ENCODE data around the gene MRPL43. TPM values are rescaled to one million over a fixed set of nuclear protein-coding genes. Genes with fewer than 3 reads are reported as not detected.

MRPL43 gene
- total and polyA plus RNA-seq, 4 experiments from 2014 or later: 65.8 to 114 (median 91.0) TPM

- Histone ChIP-seq H3K9me3 (ENCODE audit: control insufficient read depth in 1 of 2, low read length in 2 of 2) (no peaks in the 10 kb centered on the region), H3K27ac (ENCODE audit: low read depth, low read length) (no peak overlapping the region), H3K4me1 (ENCODE audit: insufficient read depth, low read length) (peaks cover 18% of the 10 kb centered on the region), H3K4me3 (ENCODE audit: low read length in 2 of 2) (no peak overlapping the region), H3K27me3 (ENCODE audit: insufficient read depth, low read length) (no peaks in the 10 kb centered on the region), H3K36me3 (ENCODE audit: insufficient read depth, low read length) (no peaks in the 10 kb centered on the region)
- Mint-ChIP-seq H3K27me3 (no peaks in the 10 kb centered on the region), H3K4me3 (peak overlapping the region; percentile 25 to 79 (median 60)), H3K4me1 (peaks cover 4 to 23% (median 15%) of the 10 kb centered on the region in 4 donors), H3K27ac (peak overlapping the region in 2 of 7 donors; percentile 64 to 90), H3K36me3 (peaks cover 0 to 3% of the 10 kb centered on the region in 2 donors), H3K9me3 (no peaks in the 10 kb centered on the region)
- DNase-seq: no peak
- CTCF ChIA-PET (ENCODE audit: partially characterized antibody): interaction anchor here (1.2 to 2.0 kb wide), 2 partner anchors 26 to 43 kb away, joined by 3 to 4 read pairs; no protein-coding TSS in a partner anchor
- POLR2A ChIA-PET (ENCODE audit: partially characterized antibody): no interaction called here
- intact Hi-C loops (cut with micrococcal nuclease): loop anchor here (2.0 kb wide), 1 partner anchor 26 kb away; no protein-coding TSS in a partner anchor
Observed at GRCh38 chr10:100970914-100971811, 16.1 kb downstream of the MRPL43 start.

DNA sequence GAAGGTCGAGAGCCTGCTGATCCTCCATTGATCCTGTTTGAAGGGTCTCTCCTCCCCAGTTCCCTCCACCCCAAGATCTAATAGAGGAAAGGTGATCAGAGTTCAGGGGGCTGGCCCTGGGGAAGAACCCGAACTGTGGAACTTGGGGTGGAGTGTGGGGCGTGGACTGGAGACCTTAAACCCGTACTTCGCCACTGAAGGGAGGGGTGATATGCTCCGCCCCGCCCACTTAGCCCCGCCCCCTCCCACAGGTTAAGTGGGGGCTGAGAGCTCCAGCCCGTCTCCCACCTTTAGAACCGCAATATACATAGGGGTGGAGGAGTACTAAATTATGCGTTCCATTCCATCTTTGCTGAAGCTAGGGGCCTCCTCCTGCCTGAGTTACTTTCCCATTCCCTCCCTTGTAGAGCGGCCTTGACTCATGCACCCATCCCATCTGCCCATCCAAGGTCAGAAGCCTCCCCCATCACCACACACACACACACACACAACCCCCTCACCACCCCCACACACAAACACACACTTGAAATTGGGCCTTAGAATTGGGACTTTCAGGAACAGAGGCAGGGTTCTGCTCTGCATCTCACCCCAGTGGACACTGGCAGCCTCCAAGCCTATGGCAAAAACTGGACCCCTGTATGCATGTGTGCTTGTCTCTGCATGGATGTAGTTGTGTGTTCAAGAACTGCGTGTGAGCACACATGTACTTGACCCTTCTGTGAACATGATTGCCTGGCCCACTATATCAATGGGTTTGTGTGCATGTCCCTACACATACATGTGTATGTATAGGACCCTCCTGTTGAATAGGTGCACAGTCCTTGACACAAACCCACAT is 17.0 kb downstream of the MRPL43 start:
- peak overlapping the region in 4 of 7 donors; percentile 49 to 90 (median 59) for H3K27ac Mint-ChIP-seq

GRCh38 chr10:100969187-100970075 is 17.9 kb downstream of the MRPL43 start, which contains the start of gene SEMA4G:
Gene SEMA4G, plus strand, starts transcription at chr10:100969504. Its CDS starts 3,409 bp downstream, at chr10:100972913.
- Histone ChIP-seq H3K9me3 (ENCODE audit: control insufficient read depth in 1 of 2, low read length in 2 of 2) (no peaks in the 10 kb centered on the region), H3K36me3 (ENCODE audit: insufficient read depth, low read length) (no peaks in the 10 kb centered on the region), H3K27ac (ENCODE audit: low read depth, low read length) (no peak within 1 kb of the TSS), H3K27me3 (ENCODE audit: insufficient read depth, low read length) (no peaks in the 10 kb centered on the region), H3K4me3 (ENCODE audit: low read length in 2 of 2) (peak within 1 kb of the TSS in 1 of 2 donors; percentile 58), H3K4me1 (ENCODE audit: insufficient read depth, low read length) (peaks cover 18% of the 10 kb centered on the region)
- Mint-ChIP-seq H3K4me1 (peaks cover 4 to 23% (median 14%) of the 10 kb centered on the region in 4 donors), H3K36me3 (peaks cover 3 to 10% of the 10 kb centered on the region in 2 donors), H3K27ac (peak within 1 kb of the TSS in 4 of 7 donors; percentile 43 to 70 (median 59)), H3K4me3 (peak within 1 kb of the TSS; percentile 66 to 81 (median 76)), H3K27me3 (no peaks in the 10 kb centered on the region), H3K9me3 (no peaks in the 10 kb centered on the region)
- peak; percentile 24 to 49 (median 32) for DNase-seq
- intact Hi-C loops (cut with micrococcal nuclease): loop anchor here (2.0 kb wide), 2 partner anchors 27 to 45 kb away; no protein-coding TSS in a partner anchor
- CTCF ChIA-PET (ENCODE audit: partially characterized antibody): interaction anchor here (1.0 to 7.0 kb wide), 5 partner anchors 12 to 58 kb away, joined by 3 to 60 read pairs (median 6); partner anchors contain the start of gene LZTS2
- POLR2A ChIA-PET (ENCODE audit: partially characterized antibody): interaction anchor here (0.9 to 1.9 kb wide), 2 partner anchors 28 to 45 kb away, joined by 3 to 8 read pairs; no protein-coding TSS in a partner anchor

More for the DNA sequence above, 17.0 kb downstream of the MRPL43 start:
- H3K4me3 Mint-ChIP-seq: peak overlapping the region; percentile 58 to 79 (median 66)
- H3K4me1 ChIP-seq (ENCODE audit: insufficient read depth, low read length): peaks cover 18% of the 10 kb centered on the region
- no peaks in the 10 kb centered on the region for H3K27me3 ChIP-seq (ENCODE audit: insufficient read depth, low read length)
- ChIA-PET CTCF (ENCODE audit: partially characterized antibody) (interaction anchor here (1.1 to 7.0 kb wide), 3 partner anchors 28 to 59 kb away, joined by 3 to 60 read pairs (median 15); partner anchors contain the start of gene LZTS2), POLR2A (ENCODE audit: partially characterized antibody) (interaction anchor here (1.9 kb wide), 1 partner anchor 27 kb away, joined by 8 read pairs; no protein-coding TSS in a partner anchor)
- H3K27ac ChIP-seq (ENCODE audit: low read depth, low read length): no peak overlapping the region
- intact Hi-C loops (cut with micrococcal nuclease): loop anchor here (2.0 kb wide), 1 partner anchor 27 kb away; no protein-coding TSS in a partner anchor
- H3K27me3 Mint-ChIP-seq: no peaks in the 10 kb centered on the region
- DNase-seq: peak; percentile 10 to 55 (median 18)
- no peaks in the 10 kb centered on the region for H3K36me3 ChIP-seq (ENCODE audit: insufficient read depth, low read length)
- H3K4me1 Mint-ChIP-seq: peaks cover 4 to 23% (median 14%) of the 10 kb centered on the region in 4 donors
- no peak overlapping the region for H3K4me3 ChIP-seq (ENCODE audit: low read length in 2 of 2)
- H3K9me3 Mint-ChIP-seq: no peaks in the 10 kb centered on the region
- H3K36me3 Mint-ChIP-seq: peaks cover 3 to 7% of the 10 kb centered on the region in 2 donors
- H3K9me3 ChIP-seq (ENCODE audit: control insufficient read depth in 1 of 2, low read length in 2 of 2): no peaks in the 10 kb centered on the region

GRCh38 chr10:100968863-100969186 is 18.5 kb downstream of the MRPL43 start:
- Histone ChIP-seq H3K27me3 (ENCODE audit: insufficient read depth, low read length) (no peaks in the 10 kb centered on the region), H3K4me3 (ENCODE audit: low read length in 2 of 2) (no peak overlapping the region), H3K4me1 (ENCODE audit: insufficient read depth, low read length) (peaks cover 18% of the 10 kb centered on the region), H3K27ac (ENCODE audit: low read depth, low read length) (no peak overlapping the region), H3K9me3 (ENCODE audit: control insufficient read depth in 1 of 2, low read length in 2 of 2) (no peaks in the 10 kb centered on the region), H3K36me3 (ENCODE audit: insufficient read depth, low read length) (no peaks in the 10 kb centered on the region)
- Mint-ChIP-seq H3K4me1 (peaks cover 4 to 23% (median 14%) of the 10 kb centered on the region in 4 donors), H3K36me3 (peaks cover 3 to 12% of the 10 kb centered on the region in 2 donors), H3K4me3 (peak overlapping the region; percentile 46 to 81 (median 74)), H3K27me3 (no peaks in the 10 kb centered on the region), H3K27ac (peak overlapping the region in 2 of 7 donors; percentile 43 to 64), H3K9me3 (no peaks in the 10 kb centered on the region)
- DNase-seq: no peak
- ChIA-PET CTCF (ENCODE audit: partially characterized antibody) (interaction anchor here (0.6 to 7.0 kb wide), 6 partner anchors 11 to 73 kb away, joined by 3 to 60 read pairs (median 5); partner anchors contain the start of gene LZTS2), POLR2A (ENCODE audit: partially characterized antibody) (interaction anchor here (0.9 to 1.9 kb wide), 2 partner anchors 28 to 45 kb away, joined by 3 to 8 read pairs; no protein-coding TSS in a partner anchor)
- intact Hi-C loops (cut with micrococcal nuclease): loop anchor here (2.0 kb wide), 1 partner anchor 46 kb away; no protein-coding TSS in a partner anchor

- H3K27me3 Mint-ChIP-seq: no peaks in the 10 kb centered on the region
- H3K27ac ChIP-seq (ENCODE audit: low read depth, low read length): no peak overlapping the region
- peaks cover 6 to 12% of the 10 kb centered on the region in 2 donors for H3K36me3 Mint-ChIP-seq
- H3K36me3 ChIP-seq (ENCODE audit: insufficient read depth, low read length): no peaks in the 10 kb centered on the region
- DNase-seq: no peak
- CTCF ChIA-PET (ENCODE audit: partially characterized antibody): interaction anchor here (0.6 to 7.0 kb wide), 9 partner anchors 11 to 73 kb away, joined by 3 to 60 read pairs (median 4); partner anchors contain the start of genes LZTS2, PDZD7 and SFXN3
- POLR2A ChIA-PET (ENCODE audit: partially characterized antibody): interaction anchor here (0.9 to 1.9 kb wide), 2 partner anchors 29 to 46 kb away, joined by 3 to 8 read pairs; no protein-coding TSS in a partner anchor
- H3K4me3 Mint-ChIP-seq: peak overlapping the region; percentile 46 to 80 (median 72)
- no peak overlapping the region for H3K4me3 ChIP-seq (ENCODE audit: low read length in 2 of 2)
- H3K27me3 ChIP-seq (ENCODE audit: insufficient read depth, low read length): no peaks in the 10 kb centered on the region
- peak overlapping the region in 4 of 7 donors; percentile 8 to 70 (median 35) for H3K27ac Mint-ChIP-seq
- no peaks in the 10 kb centered on the region for H3K9me3 ChIP-seq (ENCODE audit: control insufficient read depth in 1 of 2, low read length in 2 of 2)
- H3K9me3 Mint-ChIP-seq: no peaks in the 10 kb centered on the region
- intact Hi-C loops (cut with micrococcal nuclease): loop anchor here (2.0 kb wide), 1 partner anchor 47 kb away; no protein-coding TSS in a partner anchor
- H3K4me1 ChIP-seq (ENCODE audit: insufficient read depth, low read length): peaks cover 18% of the 10 kb centered on the region
- peaks cover 4 to 23% (median 14%) of the 10 kb centered on the region in 4 donors for H3K4me1 Mint-ChIP-seq
Observed at GRCh38 chr10:100968062-100968736, 19.1 kb downstream of the MRPL43 start.

All from CD4-positive, alpha-beta memory T cell (primary cell).